GM21723 (cell line): Measurements from ENCODE around the gene PPIF.

Experiments used
- ATAC-seq: cut with Tn5 transposase; IDR thresholded peaks from one replicate; pipeline ENCODE4 v1.9.1; 2021; ENCODE audit warnings: mild to moderate bottlenecking, moderate library complexity; ENCODE audit not compliant: unreplicated experiment

PPIF gene

DNA sequence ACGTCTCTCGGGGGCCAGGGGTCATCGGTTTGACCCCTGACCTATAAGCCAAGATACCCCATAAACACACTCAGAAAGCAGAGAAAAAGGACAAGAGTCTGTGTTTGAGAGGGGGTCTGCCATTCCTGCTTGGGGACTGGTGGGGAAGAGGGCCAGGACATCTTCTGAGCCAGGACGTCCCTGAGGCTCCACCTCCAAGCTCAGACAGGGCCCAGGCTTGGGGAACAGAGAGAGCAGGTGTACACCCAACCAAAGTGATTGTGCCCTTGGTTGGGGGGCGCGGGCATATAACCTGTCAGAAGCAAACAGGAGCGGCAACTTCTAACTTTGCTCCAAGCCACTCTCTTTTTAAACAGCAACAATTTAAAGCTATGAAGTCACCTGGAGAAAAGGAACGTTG lies 33.9 kb upstream of the PPIF start:
- no peak for ATAC-seq

DNA sequence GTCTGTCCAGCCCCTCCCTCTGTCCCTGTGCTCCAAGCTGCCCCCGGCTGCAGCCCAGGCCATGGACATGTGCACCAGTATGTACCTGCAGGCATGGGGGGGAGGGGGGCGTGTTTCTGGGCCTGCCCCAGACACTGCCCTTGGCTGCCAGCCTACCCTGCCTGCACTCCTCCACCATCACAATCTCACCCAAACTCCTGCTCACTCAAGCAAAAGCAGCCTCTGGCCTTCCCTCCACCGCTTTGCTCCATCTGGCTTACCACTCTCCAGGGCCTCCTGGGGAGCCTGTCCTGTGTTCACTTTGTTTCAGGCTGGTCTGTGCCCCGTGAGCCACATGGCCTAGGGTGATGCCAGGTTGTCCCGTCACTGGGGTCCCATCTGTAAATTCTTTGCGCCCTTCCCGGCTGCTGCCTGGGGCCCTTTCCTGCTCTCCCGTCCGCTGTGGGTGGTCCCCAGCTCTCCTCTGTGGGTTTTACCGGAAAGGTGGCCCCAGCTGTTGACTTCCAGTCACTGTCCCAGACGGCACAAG lies 33.3 kb upstream of the PPIF start:
- no peak for ATAC-seq

DNA sequence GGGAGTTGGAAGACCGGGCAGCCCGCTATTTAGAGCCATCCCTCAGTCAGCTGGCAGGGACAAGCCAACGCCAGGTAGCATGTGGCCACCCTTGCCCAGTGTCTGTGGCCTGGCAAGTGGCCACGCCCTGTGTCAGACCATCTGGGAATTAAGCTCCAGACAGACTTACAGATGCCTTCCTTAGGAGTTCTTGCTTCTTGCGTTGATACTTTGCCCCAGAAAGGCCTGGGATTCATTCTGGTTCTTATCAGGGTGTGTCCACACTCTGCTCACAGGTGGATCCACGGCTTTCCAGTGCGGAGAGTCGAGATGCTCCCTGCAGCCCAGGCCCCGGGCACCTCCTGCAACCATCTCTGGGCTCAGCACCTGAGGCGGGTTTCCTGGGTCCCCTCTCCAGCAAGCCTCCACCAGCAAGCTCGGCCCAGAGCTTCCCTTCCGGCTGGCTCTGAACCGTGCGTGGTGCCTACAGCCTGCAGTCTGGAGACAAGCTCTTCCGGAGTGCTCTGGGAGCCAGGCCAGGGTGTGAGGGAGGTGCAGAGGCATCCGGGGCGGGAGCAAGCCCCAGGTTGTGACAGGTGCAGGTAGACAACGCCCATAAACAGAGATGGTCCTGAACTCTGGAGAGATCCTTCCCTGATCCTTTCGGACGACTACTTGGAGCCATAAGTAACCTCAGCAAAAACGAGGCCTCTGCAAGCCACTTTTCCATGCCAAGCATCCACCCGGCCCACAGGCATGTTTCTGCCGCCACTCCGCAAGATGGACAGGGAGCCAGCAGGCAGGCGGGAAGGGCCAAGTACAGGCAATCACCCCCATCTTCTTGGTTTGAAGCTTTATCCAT lies 32.3 kb upstream of the PPIF start:
- no peak for ATAC-seq

DNA sequence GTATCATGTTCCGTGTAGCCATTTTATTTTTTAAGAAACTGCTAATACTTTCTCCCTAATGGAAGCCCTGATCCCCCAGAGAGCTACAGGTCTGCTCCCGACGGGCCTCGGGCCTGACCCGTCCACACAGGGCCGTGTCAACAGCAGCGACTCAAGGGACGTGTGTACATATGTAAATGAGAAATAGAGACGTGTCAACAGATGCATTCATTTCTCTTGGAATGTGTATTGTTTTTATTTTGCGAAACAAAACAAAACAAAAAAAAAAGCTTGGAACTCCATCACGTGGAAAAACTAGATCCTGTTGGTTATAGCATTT lies 31.7 kb upstream of the PPIF start:
- ATAC-seq = no peak

DNA sequence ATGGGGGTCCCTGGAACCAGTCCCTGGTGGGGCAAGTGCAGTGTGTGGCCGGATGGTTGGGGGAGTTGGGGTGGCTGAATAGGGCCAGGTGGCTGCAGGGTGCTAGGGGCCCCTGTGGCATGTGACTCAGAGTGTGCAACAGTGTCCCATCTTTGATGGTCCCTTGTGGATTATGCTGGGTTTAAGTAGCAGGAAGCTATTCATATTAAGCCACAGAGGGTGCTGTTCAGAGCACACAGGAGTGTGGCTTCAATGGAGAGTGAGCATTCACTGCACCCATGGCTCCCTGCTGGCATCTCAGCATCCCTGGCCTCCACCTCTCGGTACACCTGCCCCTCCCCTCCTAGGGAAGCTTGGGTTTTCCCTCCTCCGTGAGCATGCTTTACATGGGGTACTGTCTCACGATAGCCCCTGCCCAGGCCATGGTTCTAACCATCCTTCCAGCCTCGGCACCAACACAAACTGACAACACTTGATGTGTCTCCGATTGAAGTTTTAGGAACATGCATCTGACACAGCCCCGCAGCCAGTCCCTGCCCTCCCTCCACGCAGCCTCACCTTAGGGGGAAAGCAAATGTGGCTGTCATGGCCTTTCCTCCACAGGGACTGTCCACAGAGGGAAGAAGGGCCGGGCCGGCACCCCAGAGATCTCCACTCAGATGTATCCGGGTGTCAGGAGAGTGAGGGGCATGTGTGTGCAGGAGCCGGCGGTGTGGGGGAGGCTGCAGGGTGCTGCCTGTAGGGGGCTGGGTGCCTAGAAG lies 30.4 kb upstream of the PPIF start:
- peak; percentile 59 for ATAC-seq

DNA sequence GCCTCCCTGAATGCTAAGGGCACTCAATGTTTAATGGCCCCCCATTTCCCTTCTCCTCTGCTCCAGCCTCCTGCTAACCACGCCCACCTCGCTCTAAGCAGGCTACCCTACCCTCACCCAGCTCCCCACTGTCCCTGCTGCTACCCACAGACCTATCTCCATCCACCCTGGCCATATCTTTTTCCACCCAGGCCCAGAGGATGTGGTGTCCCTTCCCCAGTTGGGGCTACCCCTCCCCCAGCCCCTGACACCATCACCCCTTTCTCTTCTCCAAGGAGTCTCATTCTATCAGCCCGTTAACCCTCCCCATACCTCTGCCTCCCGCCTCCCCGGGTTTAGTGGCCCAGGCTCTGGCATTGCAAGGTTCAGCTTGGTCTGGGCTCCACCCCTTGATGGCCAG lies 28.9 kb upstream of the PPIF start:
- ATAC-seq = no peak

DNA sequence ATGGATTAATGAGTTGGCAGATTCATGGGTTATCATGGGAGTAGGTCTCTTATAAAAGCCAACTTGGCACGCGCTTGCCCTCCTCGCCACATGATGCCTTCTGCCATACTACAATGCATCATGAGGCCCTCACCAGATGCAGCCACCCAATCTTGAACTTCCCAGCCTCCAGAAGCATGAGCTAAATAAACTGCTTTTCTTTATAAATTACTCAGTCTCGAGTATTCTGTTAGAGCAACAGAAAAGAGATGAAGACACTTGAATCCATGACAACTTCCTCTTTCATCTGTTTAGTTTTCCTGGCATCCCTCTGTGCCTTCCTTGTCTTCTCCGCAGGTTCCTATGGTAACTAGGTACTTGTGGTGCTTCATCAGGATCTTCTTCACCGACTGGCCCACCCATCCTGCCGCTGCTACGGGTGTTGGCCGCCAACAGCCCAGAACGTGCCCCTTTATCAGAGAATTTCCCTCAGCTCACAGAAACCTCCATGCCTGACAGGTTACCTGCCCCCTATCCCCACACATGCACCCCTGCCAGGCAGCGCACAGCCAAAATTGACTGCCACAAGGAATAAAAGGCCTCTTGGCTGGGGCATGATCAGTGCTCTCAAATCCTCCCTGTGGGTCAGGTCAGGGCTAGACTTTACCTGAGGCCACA lies 28.0 kb upstream of the PPIF start:
- no peak for ATAC-seq

DNA sequence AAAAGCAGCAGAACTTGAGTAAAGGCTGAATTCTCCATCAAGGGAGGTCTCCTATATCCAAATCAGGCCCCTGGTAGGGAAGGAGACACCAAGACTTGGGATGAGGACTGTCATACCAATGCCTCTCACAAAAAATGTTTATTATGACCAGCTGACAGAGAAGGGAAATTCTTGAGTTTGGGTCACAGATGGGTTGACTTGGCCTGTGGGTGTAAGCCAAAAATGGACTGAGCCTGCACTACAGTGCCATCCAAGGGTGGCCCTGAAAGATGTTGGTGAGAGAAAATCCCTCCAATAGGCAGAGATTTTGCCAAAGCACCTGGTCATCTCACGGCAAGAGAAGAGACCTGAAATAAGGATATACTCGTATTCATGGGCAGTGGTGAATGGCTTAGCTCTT lies 27.0 kb upstream of the PPIF start:
- ATAC-seq = no peak

DNA sequence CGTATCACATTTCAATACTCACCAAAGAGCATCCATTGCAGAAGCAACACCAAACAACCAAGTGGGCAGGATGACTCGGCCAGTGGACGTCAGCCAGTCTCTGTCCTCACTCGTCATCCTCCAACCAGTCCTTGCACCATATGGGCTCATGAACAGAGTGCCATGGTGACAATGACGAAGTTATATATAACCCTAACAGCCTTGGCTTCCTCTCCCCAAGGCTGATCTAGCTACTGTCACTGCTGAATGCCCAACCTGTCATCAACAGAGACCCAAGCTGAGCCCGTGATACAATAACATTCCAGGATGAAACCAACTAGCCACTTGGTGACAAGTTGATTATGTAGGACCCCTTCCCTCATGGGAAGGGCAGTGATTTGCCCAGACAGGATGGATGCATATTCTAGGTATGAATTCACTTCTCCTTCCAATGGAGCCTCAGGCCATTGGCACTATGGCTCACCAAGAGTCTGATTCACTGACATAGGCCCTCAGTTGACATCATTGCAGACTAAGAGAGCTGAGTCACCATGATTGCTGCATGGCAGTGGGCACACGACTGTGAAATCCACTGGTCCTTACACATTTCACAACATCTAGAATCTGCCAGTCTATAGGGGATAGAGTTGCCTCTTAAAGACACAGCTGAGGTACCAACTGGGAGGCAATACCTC lies 26.3 kb upstream of the PPIF start:
- ATAC-seq = no peak

DNA sequence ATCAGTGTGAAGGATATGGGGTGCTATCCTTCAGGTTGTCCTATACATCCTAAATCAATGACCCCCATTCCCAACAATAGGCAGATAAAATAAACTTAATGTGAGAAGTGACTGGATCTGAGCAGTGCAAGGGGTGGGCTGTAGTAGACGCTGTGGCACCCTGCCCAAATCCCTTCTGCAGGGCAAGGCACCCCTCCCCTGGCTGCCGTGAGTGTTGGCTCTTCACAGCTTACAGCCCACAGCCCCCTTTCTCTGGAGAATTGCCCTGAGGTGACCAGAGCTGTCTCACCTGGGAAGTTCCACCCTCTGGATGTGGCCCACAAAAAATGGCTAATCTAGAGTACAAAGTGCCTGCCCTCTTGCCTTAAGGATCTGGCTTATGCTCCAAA lies 25.8 kb upstream of the PPIF start:
- ATAC-seq = no peak

DNA sequence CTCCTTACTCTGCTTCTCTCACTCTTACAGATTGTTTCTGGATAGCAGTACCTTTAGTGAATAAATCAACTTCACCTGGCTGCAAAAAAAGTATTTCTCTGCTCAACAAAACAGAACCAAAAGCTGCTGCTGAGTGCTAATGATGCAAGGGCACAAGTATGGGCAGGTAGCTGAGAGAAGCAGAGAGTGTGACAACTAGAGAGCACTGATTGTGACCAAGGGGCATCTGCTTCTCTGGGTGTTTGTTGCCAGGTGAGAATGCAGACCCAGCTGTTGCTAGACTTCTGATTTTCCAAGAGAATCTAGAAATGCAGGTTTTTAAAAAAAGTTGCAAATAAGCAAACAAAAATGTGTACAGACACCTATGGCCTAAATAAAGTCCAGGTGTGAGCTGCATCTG lies 25.3 kb upstream of the PPIF start:
- no peak for ATAC-seq

DNA sequence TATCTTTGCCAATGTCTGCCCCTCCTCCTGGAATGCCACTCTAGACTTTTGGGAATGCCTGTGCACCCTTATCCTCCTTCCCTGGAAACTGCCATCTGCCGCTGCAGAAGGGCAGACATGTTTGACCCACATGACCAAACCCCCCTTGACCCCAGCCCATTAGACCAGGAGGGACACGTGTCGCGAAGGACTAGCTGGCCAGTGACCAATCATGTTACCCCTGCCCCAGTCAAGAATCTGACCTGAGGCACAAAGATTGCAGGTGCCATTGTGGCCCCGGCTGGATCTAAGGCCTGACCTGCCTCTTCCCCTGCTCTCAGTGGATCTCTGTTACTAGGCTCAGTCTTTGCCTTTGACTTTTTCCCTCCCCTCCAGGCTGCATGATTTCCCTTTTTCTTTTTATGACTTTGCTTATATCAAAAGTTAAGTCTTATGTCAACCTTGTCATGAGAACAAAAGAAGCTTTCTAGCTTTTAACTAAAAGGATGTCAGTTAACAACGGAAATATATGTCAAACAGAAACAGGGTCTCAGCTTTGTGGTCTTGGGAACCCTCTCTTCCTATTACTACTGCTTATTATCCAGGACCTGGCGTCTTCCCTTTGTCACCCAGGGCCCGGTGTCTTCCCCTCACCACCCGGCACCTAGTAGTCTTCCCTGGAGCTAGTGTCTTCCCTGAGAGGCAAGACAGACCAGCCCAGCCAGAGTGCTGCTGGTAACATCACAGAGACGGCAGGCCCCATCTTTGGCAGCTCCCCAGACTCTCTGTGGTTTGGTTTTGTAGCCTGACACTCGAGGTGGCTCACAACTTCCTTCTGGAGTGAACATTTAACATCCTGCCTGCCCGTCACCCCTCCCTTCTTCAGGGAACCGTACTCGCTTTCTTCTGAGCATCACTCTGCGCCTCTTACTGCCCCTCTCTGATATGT lies 24.4 kb upstream of the PPIF start:
- peak; percentile 60 for ATAC-seq

DNA sequence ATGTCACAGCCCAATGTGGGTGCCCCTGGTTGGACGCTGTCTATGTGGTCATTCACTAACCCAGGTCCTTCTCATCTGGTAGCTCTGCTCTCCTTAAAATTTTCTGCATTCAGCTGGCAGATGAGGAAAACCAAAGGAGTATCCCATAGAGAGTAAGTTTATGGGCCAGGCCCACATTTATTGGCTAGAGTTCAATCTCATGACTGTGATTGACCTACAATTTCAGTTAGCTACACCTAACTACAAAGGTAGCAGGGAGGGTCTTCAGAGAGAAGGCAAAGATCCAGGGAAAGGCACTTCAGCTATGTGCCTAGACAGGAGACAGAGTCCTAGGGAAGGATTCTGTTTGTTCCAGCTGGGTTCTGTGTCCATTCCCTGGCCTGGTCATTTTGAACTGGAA lies 23.7 kb upstream of the PPIF start:
- no peak for ATAC-seq

DNA sequence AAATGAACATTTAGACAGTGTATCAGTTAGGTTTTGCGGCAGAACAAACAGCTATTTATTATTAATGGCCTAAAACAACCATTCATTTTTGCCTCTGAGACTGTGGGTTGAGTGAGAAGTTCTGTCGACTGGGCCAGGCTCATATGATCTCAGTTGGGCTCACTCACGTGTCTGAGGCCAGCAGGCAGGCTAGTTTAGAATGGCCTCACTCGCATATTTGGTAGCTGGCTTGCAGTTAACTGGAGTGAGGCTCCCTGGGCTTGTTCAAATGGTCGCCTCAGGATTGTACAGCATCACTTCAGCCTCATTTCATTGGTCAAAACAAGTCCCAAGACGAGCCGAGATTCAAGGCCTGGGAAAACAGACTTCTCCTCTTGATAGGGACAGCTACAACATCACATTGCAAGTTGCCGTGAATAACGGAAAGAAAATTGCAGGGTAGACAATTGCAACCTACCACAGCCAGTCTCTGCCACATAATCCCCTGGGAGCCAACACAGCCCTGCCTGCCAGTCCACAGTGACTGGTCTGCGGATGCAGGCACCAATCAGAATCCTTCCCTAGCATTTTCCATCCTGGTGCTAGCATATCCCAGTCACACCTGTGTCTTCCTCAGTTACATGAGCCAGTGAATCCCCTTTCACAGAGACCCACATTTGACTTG lies 23.1 kb upstream of the PPIF start:
- no peak for ATAC-seq

DNA sequence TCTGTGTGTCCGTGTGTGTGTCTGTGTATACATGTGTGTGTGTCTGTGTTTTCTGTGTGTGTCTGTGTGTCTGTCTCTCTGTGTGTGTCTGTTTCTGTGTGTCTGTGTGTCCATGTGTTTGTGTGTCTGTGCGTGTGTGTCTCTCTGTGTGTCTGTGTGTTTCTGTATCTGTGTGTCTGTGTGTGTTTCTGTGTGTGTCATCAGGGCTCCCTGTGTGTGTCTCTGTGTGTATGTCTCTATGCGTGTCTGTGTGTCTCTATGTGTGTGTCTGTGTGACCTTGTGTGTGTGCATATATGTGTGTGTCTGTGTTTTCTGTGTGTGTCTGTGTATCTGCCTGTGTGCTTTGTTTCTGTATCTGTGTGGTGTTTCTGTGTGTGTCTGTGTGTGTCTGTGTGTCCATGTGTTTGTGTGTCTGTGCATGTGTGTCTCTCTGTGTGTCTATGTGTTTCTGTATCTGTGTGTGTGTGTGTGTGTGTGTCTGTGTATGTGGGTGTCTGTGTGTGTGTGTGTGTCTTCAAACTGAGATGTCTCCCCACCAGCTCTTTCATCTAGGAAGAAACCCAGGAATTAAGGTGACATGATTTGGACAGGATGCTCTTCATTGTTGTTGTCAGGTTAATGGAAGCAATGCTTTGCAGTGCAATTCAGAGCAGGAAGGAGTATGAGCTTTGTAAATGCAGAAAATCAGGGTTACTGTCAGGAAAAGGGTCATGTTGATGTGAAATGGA lies 20.7 kb upstream of the PPIF start:
- ATAC-seq = no peak

DNA sequence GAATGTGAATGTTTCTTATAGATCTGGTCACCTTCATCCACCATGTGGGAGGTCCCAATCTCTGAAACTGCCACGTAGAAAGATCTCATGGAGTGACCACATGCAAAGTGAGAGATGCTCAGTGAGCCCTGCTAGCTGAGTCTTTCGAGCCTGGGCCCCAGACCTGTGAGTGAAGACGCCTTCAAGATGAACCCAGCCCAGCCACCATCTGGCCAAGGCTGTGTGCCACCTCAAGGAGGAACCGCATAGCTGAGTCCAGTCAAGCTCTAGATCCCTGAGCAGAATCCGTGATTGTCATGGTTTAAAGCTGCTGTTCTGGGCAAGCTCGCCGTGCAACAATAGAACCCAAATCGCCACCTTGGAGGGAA lies 20.2 kb upstream of the PPIF start:
- ATAC-seq = peak; percentile 33

DNA sequence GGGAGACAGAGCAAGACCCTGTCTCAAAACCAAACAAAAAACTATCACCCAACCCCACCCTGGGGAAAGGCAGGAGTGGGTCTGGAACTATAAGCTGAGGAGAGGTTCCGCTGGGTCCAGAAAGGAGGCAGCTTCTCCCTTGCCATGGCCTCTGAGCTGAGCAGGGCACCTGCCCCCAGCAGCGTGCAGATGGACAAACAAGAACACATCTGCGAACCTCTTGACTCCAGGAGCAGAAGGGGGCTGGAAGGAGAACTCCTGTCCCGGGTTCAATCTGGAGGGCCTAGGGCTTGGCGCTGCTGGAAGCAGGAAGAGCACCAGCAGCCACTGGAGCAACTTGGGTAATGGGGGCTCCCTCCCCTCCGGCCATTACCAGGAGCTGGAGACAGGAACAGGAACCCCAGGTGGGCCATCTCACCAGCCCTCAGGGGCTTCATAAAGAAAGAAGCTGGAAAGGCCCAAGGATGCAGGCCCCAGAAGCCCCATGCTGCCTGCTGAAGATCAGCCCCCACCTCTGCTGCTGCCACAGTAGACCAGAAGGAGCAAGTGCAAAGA lies 19.0 kb upstream of the PPIF start:
- ATAC-seq = no peak

DNA sequence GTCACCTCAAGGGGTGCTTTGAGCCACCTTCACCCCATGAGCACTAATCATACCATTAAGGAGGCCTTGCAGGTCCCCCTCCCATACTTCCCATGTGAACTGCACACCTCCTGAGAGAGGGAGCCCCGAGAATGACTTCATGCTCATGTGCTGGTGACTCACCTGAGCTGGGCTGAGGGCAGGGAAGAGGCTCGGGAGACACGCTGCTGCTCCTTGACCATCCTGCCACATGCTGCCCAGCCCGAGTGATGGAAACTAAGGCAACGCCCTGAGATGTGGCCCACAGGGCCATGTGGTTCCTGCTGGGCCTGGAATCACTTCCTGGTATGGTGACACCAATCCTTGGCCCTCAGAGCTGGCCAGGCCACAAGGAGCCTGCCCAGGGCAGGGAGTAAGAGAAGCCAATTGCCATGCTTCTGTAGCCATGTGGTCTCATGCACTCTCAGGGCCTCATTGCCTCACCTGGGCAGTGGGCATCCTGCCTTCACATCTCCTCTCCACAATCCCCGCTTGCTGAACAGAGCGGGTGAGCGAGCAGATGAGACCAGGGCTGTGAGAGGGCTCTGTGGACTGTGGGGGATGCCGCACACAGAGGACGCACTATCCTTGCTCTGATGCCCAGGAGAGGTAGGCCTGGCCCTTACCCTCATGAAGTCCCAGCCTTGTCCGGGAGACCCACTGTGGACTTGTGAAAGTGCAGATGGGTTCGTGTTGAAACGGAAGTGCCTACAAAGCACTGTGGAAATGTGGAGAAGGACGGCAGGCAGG lies 18.3 kb upstream of the PPIF start:
- no peak for ATAC-seq
